Peyer's patch (tissue), 4 donors: ENCODE measurements around the gene ANGPTL4.

Source experiments
- CTCF ChIP-seq, 6 experiments: fragments of 450-650 bp in 4 of 6; fragments of 200-600 bp in 2 of 6; sonication (generic) in 1 of 6; IDR thresholded peaks; one replicate each; pipeline ENCODE4 v1.5.1; 2017 to 2019; ENCODE audit warnings: antibody characterized with exemption in 6 of 6, mild to moderate bottlenecking in 3 of 6, moderate library complexity in 1 of 6
- POLR2A ChIP-seq, 2 donors: fragments of 450-650 bp; IDR thresholded peaks; one replicate each; pipeline ENCODE4 v1.5.1; 2017; ENCODE audit warnings: antibody characterized with exemption in 2 of 2, mild to moderate bottlenecking in 2 of 2, moderate library complexity in 2 of 2

- TF ChIP-seq CTCF (IDR thresholded peaks at IDR 0.05) (no peak), POLR2A (IDR thresholded peaks at IDR 0.05) (no peak)
Measured at GRCh38 chr19:8357007-8357521, 6.9 kb upstream of the ANGPTL4 start.
